Heart left ventricle (tissue), 16 donors: Measurements from ENCODE around the gene NR5A2. TPM values are rescaled to one million over a fixed set of nuclear protein-coding genes. Genes with fewer than 3 reads are reported as not detected.

ENCODE experiments used
- ATAC-seq, 4 donors: fragments of 200-7000 bp; cut with Tn5 transposase; one replicate each; pipeline ENCODE4 v1.9.1; 2020 to 2022; ENCODE audit warnings: moderate library complexity in 4 of 4, mild to moderate bottlenecking in 3 of 4, moderate number of reproducible peaks in 1 of 4
- DNase-seq, 5 donors: peaks; one replicate each; pipeline ENCODE4 v3.0.0-alpha.2; 2020
- H3K27ac ChIP-seq, 12 donors: fragments of 200-600 bp; sonication (generic) in 4 of 12; one replicate each; pipeline versions ENCODE4 v1.5.0 to v1.8.0; 2016 to 2022; ENCODE audit warnings: mild to moderate bottlenecking in 2 of 12
- H3K27me3 ChIP-seq, 9 donors: fragments of 200-600 bp; sonication (generic) in 2 of 9; one replicate each; pipeline versions ENCODE4 v1.5.1 to v1.8.0; 2016 to 2022; ENCODE audit warnings: mild to moderate bottlenecking in 3 of 9
- H3K36me3 ChIP-seq, 9 donors: fragments of 200-600 bp; sonication (generic) in 2 of 9; one replicate each; pipeline versions ENCODE4 v1.5.0 to v1.8.0; 2018 to 2022; ENCODE audit warnings: mild to moderate bottlenecking in 2 of 9
- H3K4me1 ChIP-seq, 12 donors: fragments of 200-600 bp; sonication (generic) in 4 of 12; one replicate each; pipeline versions ENCODE4 v1.5.0 to v1.8.0; 2016 to 2022; ENCODE audit warnings: mild to moderate bottlenecking in 3 of 12
- H3K4me3 ChIP-seq, 12 donors: fragments of 200-600 bp; sonication (generic) in 4 of 12; one replicate each; pipeline versions ENCODE4 v1.5.0 to v1.8.0; 2017 to 2022; ENCODE audit warnings: mild to moderate bottlenecking in 9 of 12, moderate library complexity in 4 of 12
- H3K9me3 ChIP-seq, 12 donors: fragments of 200-600 bp; sonication (generic) in 4 of 12; one replicate each; pipeline versions ENCODE4 v1.5.0 to v1.8.0; 2016 to 2022; ENCODE audit warnings: mild to moderate bottlenecking in 1 of 12
- POLR2A ChIP-seq, 2 donors: fragments of 450-650 bp; IDR thresholded peaks; one replicate each; pipeline ENCODE4 v1.6.1; 2017; ENCODE audit warnings: antibody characterized with exemption in 2 of 2, mild to moderate bottlenecking in 2 of 2, moderate library complexity in 2 of 2
- WGBS, 4 donors: extraction: QIAGEN DNeasy Blood & Tissue Kit in 2 of 4; methylation state at CpG; one replicate each; pipeline versions ENCODE4 v1.1.5 to v1.1.7; 2013 to 2018; 5-methylcytosine and 5-hydroxymethylcytosine counted together
- intact Hi-C, 10 donors: fragments of 100-400 bp; cut with DNase I; formaldehyde crosslinking; loops; one replicate each; pipeline versions ENCODE4 v1.11.1 to v1.14.2; 2022
- polyA plus RNA-seq, 2 donors: library from polyadenylated mRNA; stranded (reverse); fragments of 200-250 nt; gene quantifications; one replicate each; pipeline ENCODE4 v1.2.3, GENCODE V29; 2013
- total RNA-seq, 9 donors: library from RNA; depleted of rRNA in 2 of 9; stranded (reverse); fragments of >200 nt in 2 of 9; fragmentation: NEBNext Ultra II Directional in 3 of 9; extraction: Animal tissue kit (Norgen Biotek cat#: 25700) in 3 of 9; gene quantifications; one replicate each; pipeline versions ENCODE4 v1.1.0 to v1.2.4, GENCODE V29; 2016 to 2023
- TF ChIP-seq, protein P1 (sequence below), 12 donors: fragments of 200-600 bp; sonication (generic) in 4 of 12; IDR thresholded peaks; one replicate each; pipeline versions ENCODE4 v1.5.0 to v1.8.0; 2018 to 2022; ENCODE audit warnings: antibody characterized with exemption in 12 of 12, mild to moderate bottlenecking in 5 of 12
- donor health status: ischemic (EF 13 %, LVEDD 7.1; RV severe dilation, severe dysfunction).
- donor health status: healthy with polysubstance abuse.
- donor health status: DM: no; HTN: yes; CAD: no.
- donor health status: DM: no; HTN: no; CAD: no.
- donor health status: ischemic (EF 25% LVEDD 6.9; RV normal size, moderate dysfunction).
- donor health status: ischemic (EF 25% LVEDD 5.7; RV mildly dilated, moderate dysfunction).
- donor health status: healthy.
- donor health status: DM: yes; HTN: yes; CAD: no.
- donor health status: ischemic (EF 35%, LVEDD 5.7; RV mildly dilated, moderate dysfunction).
- donor health status: nonischemic (EF 11% LVEDD 7.7; RV severe dilation, severe dysfunction).
- donor health status: DM: yes; HTN: yes; CAD: no.
- donor health status: PGD.
- donor health status: ischemic (EF 29% LVEDD 5.4; RV normal size, mild dysfunction).
- donor health status: nonischemic (EF 23%, LVEDD 6.1; RV moderate dilation, normal function).

Gene NR5A2
- total and polyA plus RNA-seq, 11 donors: 0.30 to 2.7 (median 1.0) TPM

DNA sequence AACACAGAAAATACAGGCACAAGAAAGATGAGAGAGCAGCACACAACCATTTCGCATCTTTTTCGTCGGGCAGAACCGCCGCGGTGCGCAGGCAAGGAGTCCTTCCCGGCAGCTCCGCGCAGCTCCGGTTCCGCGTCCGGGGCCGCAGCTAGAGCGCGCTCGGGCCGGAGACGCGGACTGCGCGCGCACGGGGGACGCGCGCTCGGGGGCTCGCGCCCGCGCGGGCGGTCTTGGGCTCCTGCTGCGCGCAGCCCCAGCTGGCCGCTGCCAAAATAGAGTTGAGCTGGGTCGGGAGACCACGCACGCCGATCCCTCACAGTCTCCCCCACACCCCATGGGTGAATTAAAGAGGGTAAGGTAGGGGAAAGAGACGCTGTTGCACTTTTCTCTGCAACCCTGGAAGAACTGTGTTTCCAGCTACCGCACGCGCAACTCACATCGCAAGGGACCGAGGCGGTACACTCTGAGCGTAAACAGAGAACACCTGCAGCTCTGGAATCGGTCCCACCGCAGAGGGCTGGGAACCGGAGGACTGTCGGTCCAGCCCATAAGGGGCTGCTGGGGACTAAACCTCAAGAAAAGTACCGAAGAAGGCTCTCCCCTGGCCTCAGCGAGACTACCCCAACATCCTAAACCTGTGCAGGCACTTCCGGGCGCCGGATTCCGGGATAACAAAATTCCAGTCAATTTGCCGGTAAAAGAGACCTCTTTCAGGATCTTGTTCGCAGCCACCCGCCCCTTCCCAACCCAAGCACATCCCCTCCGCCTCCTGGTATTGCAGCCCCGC lies 1.7 kb downstream of the NR5A2 start:
- ATAC-seq (peak in 3 of 4 donors; percentile 69 to 85 (median 78)), DNase-seq (peak in 2 of 5 donors; percentile 42 to 47)
- Histone ChIP-seq H3K27me3 (peaks cover 13 to 86% (median 66%) of the 10 kb centered on the region in 9 donors), H3K27ac (peak overlapping the region in 4 of 12 donors; percentile 13 to 50 (median 38)), H3K4me1 (peaks cover 0 to 17% (median 5%) of the 10 kb centered on the region in 12 donors), H3K9me3 (no peaks in the 10 kb centered on the region), H3K36me3 (no peaks in the 10 kb centered on the region), H3K4me3 (peak overlapping the region; percentile 8 to 65 (median 55))
- no peak for TF ChIP-seq POLR2A (IDR thresholded peaks at IDR 0.05)
- TF ChIP-seq, protein P1, sequence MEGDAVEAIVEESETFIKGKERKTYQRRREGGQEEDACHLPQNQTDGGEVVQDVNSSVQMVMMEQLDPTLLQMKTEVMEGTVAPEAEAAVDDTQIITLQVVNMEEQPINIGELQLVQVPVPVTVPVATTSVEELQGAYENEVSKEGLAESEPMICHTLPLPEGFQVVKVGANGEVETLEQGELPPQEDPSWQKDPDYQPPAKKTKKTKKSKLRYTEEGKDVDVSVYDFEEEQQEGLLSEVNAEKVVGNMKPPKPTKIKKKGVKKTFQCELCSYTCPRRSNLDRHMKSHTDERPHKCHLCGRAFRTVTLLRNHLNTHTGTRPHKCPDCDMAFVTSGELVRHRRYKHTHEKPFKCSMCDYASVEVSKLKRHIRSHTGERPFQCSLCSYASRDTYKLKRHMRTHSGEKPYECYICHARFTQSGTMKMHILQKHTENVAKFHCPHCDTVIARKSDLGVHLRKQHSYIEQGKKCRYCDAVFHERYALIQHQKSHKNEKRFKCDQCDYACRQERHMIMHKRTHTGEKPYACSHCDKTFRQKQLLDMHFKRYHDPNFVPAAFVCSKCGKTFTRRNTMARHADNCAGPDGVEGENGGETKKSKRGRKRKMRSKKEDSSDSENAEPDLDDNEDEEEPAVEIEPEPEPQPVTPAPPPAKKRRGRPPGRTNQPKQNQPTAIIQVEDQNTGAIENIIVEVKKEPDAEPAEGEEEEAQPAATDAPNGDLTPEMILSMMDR (IDR thresholded peaks at IDR 0.05): no peak
- intact Hi-C loops: no loop called here
- 1 to 3% (median 3%) methylated on average over 60 to 65 of the region's 65 CpGs for WGBS, 4 donors

DNA sequence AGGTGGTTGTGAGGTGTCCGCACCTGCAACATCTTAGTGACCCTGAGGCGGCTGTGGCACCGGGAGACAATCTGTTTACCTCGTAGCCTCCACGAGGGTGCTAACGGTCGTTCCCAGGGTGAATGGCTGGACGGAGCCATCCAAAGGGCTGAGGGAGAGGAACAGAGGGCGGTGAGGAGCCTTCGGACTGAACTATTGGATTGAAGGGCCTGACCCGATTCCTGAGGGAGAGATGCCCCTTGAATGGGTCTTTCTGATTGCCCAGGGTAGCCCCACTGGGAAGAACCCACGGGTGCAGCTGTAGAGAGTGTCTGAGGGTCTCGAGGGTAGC lies 2.3 kb downstream of the NR5A2 start:
- WGBS, 4 donors: 24 to 31% (median 30%) methylated on average over 13 of the region's 13 CpGs
- TF ChIP-seq, protein P1 (IDR thresholded peaks at IDR 0.05): no peak
- no peak for TF ChIP-seq POLR2A (IDR thresholded peaks at IDR 0.05)
- peaks cover 15 to 90% (median 71%) of the 10 kb centered on the region in 9 donors for H3K27me3 ChIP-seq
- no peak for ATAC-seq
- H3K9me3 ChIP-seq: no peaks in the 10 kb centered on the region
- peak overlapping the region in 9 of 12 donors; percentile 46 to 65 (median 59) for H3K4me3 ChIP-seq
- H3K36me3 ChIP-seq: no peaks in the 10 kb centered on the region
- H3K4me1 ChIP-seq: peaks cover 0 to 22% (median 6%) of the 10 kb centered on the region in 12 donors
- intact Hi-C loops: no loop called here
- no peak for DNase-seq
- H3K27ac ChIP-seq: no peak overlapping the region

DNA sequence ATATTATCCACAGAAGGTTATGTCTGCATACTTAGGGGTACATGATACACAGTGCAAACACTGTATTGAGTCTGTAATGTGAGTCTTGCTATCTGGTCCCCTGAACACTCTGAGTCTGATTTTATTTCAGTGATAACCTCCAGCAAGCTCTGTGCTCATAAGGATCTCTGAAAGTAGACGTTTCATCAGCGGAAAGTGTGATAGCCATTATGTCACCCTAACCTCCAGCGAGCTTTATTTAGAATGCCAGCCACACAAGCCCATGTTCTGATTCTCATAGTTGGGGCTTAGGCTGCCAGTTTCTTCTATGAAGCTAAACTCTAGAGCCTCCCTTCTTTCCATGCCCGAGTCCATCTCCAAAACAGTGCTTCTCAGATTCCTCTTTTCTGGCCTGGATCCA lies 3.3 kb downstream of the NR5A2 start:
- ATAC-seq (no peak), DNase-seq (no peak)
- Histone ChIP-seq H3K9me3 (no peaks in the 10 kb centered on the region), H3K4me3 (no peak overlapping the region), H3K27ac (no peak overlapping the region), H3K27me3 (peaks cover 20 to 97% (median 78%) of the 10 kb centered on the region in 9 donors), H3K36me3 (no peaks in the 10 kb centered on the region), H3K4me1 (peaks cover 0 to 32% (median 15%) of the 10 kb centered on the region in 12 donors)
- TF ChIP-seq POLR2A (IDR thresholded peaks at IDR 0.05): no peak
- TF ChIP-seq, protein P1 (IDR thresholded peaks at IDR 0.05): no peak
- intact Hi-C loops: no loop called here
- WGBS, 4 donors: 20 to 75% (median 54%) methylated on average over 4 of the region's 4 CpGs

DNA sequence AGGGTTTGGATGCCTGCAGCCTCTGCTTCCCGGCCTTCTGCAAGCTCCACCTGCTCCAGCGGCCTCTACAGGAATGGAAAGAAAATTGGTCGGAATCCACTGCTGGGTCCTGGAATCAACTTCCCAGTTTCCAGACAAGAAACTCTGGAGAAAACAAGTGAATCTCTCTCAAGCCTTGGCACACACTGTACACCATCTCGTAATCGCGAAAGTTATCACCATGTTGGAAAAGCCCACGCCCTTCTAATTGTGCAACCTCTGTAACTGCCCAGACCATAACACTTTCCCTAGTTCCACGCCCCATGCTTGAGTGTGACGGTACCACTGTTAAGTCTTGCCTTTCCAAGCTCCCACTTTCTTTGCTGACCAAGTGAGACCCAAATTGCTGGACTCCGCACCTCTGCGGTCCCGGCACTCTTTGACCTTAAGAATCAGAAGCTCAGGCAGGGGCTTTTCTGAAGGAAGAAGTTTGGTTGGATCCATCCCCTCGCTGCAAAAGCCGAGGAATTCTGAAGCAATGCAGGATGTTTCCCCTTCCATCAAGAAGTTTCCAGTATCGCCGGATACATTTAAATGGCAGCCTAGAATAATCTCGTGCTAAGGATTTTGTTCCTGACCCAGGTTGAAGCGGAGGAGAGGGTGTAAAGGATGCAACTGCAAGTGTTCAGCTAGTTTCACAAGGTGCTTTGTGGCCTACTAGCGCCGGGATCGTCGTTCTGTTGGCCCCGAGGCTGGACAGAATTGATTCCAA lies 6.2 kb downstream of the NR5A2 start:
- TF ChIP-seq, protein P1 (IDR thresholded peaks at IDR 0.05): no peak
- no peak for TF ChIP-seq POLR2A (IDR thresholded peaks at IDR 0.05)
- WGBS, 4 donors: 39 to 51% (median 44%) methylated on average over 23 of the region's 23 CpGs
- intact Hi-C loops: no loop called here

More for the DNA sequence above, 6.2 kb downstream of the NR5A2 start:
- H3K27me3 ChIP-seq: peaks cover 41 to 100% (median 87%) of the 10 kb centered on the region in 9 donors
- H3K9me3 ChIP-seq: no peaks in the 10 kb centered on the region
- H3K4me3 ChIP-seq: no peak overlapping the region
- H3K27ac ChIP-seq: no peak overlapping the region
- H3K4me1 ChIP-seq: peaks cover 0 to 32% (median 15%) of the 10 kb centered on the region in 12 donors
- no peaks in the 10 kb centered on the region for H3K36me3 ChIP-seq
- no peak for DNase-seq
- no peak for ATAC-seq
